SK-N-SH (cell line): Measurements from ENCODE around the gene ANKMY1. TPM values are rescaled to one million over a fixed set of nuclear protein-coding genes. Genes with fewer than 3 reads are reported as not detected.

Source experiments
- CTCF ChIA-PET: fragments of 300-600, 350-600 bp; formaldehyde crosslinking; extraction: SDS; loops from one replicate; lab custom pipeline; 2021; lab: Yijun Ruan, JAX
- POLR2A ChIA-PET: fragments of 350-600 bp; sonication (Branson Sonifier 250); formaldehyde crosslinking; extraction: SDS; loops from one replicate; lab custom pipeline; 2020; ENCODE audit warnings: antibody characterized with exemption, inconsistent platforms; lab: Yijun Ruan, JAX
- DNase-seq: peaks from one replicate; pipeline ENCODE4 v3.0.0; 2012
- H2AFZ ChIP-seq: fragments of 200-600 bp; sonication (generic); 2 replicates; pipeline ENCODE4 v1.8.1; 2016; ENCODE audit warnings: antibody characterized with exemption, mild to moderate bottlenecking, low read depth
- H3F3A ChIP-seq: fragments of 200-600 bp; sonication (generic); replicated peaks from 2 replicates; pipeline ENCODE3; 2016; ENCODE audit warnings: antibody characterized with exemption, mild to moderate bottlenecking; ENCODE audit not compliant: insufficient read depth
- H3K27ac ChIP-seq, 2 experiments: fragments of 200-500 bp in 1 of 2; fragments of 200-600 bp in 1 of 2; sonication (Bioruptor generic) in 1 of 2; sonication (generic), shearing (Covaris generic) in 1 of 2; 2 replicates each; pipeline versions ENCODE4 v1.5.1 to v1.6.1; 2014 to 2016; ENCODE audit warnings: low read depth in 2 of 2, inconsistent platforms in 1 of 2, low read length in 1 of 2, mild to moderate bottlenecking in 1 of 2, mixed read lengths in 1 of 2
- H3K27me3 ChIP-seq: fragments of 200-600 bp; sonication (generic), shearing (Covaris generic); 2 replicates; pipeline ENCODE4 v1.6.1; 2016; ENCODE audit warnings: mixed run types; ENCODE audit not compliant: insufficient read depth
- H3K36me3 ChIP-seq, 2 experiments: fragments of 200-500 bp in 1 of 2; fragments of 200-600 bp in 1 of 2; sonication (Bioruptor generic) in 1 of 2; sonication (generic) in 1 of 2; replicated peaks in 1 of 2; 2 replicates each; pipeline versions ENCODE3 to v1.5.1; 2014 to 2016; ENCODE audit warnings: low read length in 1 of 2, mild to moderate bottlenecking in 1 of 2; ENCODE audit not compliant: insufficient read depth in 2 of 2, control insufficient read depth in 1 of 2
- H3K4me1 ChIP-seq, 2 experiments: fragments of 200-500 bp in 1 of 2; fragments of 200-600 bp in 1 of 2; sonication (Bioruptor generic) in 1 of 2; sonication (generic), shearing (Covaris generic) in 1 of 2; 2 replicates each; pipeline versions ENCODE4 v1.5.1 to v1.6.1; 2014 to 2016; ENCODE audit warnings: low read depth in 1 of 2, low read length in 1 of 2, mixed run types in 1 of 2; ENCODE audit not compliant: insufficient read depth in 2 of 2, control insufficient read depth in 1 of 2
- H3K4me2 ChIP-seq: fragments of 200-600 bp; sonication (generic), shearing (Covaris generic); 2 replicates; pipeline ENCODE4 v1.6.1; 2017; ENCODE audit warnings: mixed run types
- H3K4me3 ChIP-seq, 2 experiments: fragments of 200-500 bp in 1 of 2; fragments of 200-600 bp in 1 of 2; sonication (Bioruptor generic) in 1 of 2; sonication (generic), shearing (Covaris generic) in 1 of 2; 2 replicates each; pipeline versions ENCODE4 v1.5.1 to v1.8.1; 2014 to 2016; ENCODE audit warnings: low read depth in 2 of 2, inconsistent platforms in 1 of 2, low read length in 1 of 2, mild to moderate bottlenecking in 1 of 2, mixed read lengths in 1 of 2, moderate library complexity in 1 of 2
- H3K79me2 ChIP-seq: fragments of 200-600 bp; sonication (generic); 2 replicates; pipeline ENCODE4 v1.8.1; 2017; ENCODE audit warnings: mild to moderate bottlenecking; ENCODE audit not compliant: insufficient read depth
- H3K9ac ChIP-seq: fragments of 200-600 bp; sonication (generic); 2 replicates; pipeline ENCODE4 v1.6.1; 2017; ENCODE audit warnings: mixed run types
- H3K9me2 ChIP-seq: fragments of 200-600 bp; sonication (generic); 2 replicates; pipeline ENCODE4 v1.6.1; 2017; ENCODE audit warnings: mixed run types
- H3K9me3 ChIP-seq: fragments of 200-600 bp; sonication (generic); 2 replicates; pipeline ENCODE4 v1.6.1; 2017; ENCODE audit warnings: mixed run types, mild to moderate bottlenecking, moderate library complexity
- H4K20me1 ChIP-seq: fragments of 200-600 bp; sonication (generic); 2 replicates; pipeline ENCODE4 v1.6.1; 2017; ENCODE audit warnings: mild to moderate bottlenecking, mixed run types; ENCODE audit not compliant: insufficient read depth
- CHD2 ChIP-seq: fragments of 150-350 bp; IDR thresholded peaks from 2 replicates; pipeline ENCODE4 v1.6.1; 2018; ENCODE audit warnings: low read length; ENCODE audit not compliant: partially characterized antibody
- CTCF ChIP-seq: fragments of 200-600 bp; sonication (generic); IDR thresholded peaks from 2 replicates; pipeline ENCODE4 v1.6.1; 2017; ENCODE audit warnings: antibody characterized with exemption, mild to moderate bottlenecking, moderate library complexity
- FOSL2 ChIP-seq: IDR thresholded peaks from 2 replicates; pipeline ENCODE4 v1.4.0; 2012; ENCODE audit warnings: low read depth, mild to moderate bottlenecking, moderate library complexity, borderline replicate concordance
- FOXJ3 ChIP-seq: sonication (generic); formaldehyde crosslinking; IDR thresholded peaks from 2 replicates; pipeline ENCODE4 v1.5.1; 2020; ENCODE audit warnings: mild to moderate bottlenecking, missing genetic modification reagents
- IRF3 ChIP-seq: fragments of 150-350 bp; IDR thresholded peaks from 2 replicates; pipeline ENCODE4 v1.6.1; 2016; ENCODE audit warnings: mild to moderate bottlenecking, low read depth, low read length
- JUND ChIP-seq: IDR thresholded peaks from 2 replicates; pipeline ENCODE4 v1.4.0; 2012
- MAX ChIP-seq: IDR thresholded peaks from 2 replicates; pipeline ENCODE4 v1.4.0; 2012; ENCODE audit warnings: low read depth
- NFIC ChIP-seq: IDR thresholded peaks from 2 replicates; pipeline ENCODE4 v1.4.0; 2012; ENCODE audit warnings: borderline replicate concordance
- RAD21 ChIP-seq: IDR thresholded peaks from 2 replicates; pipeline ENCODE4 v1.6.1; 2012; ENCODE audit warnings: mild to moderate bottlenecking, low read length
- RFX5 ChIP-seq: IDR thresholded peaks from 2 replicates; pipeline ENCODE4 v1.6.1; 2012; ENCODE audit warnings: mild to moderate bottlenecking, improper control_type of control experiment, low read length
- SMC3 ChIP-seq: IDR thresholded peaks from 2 replicates; pipeline ENCODE4 v1.6.1; 2012; ENCODE audit warnings: low read depth, low read length, improper control_type of control experiment
- USF2 ChIP-seq: fragments of 150-350 bp; IDR thresholded peaks from 2 replicates; pipeline ENCODE4 v1.6.1; 2017; ENCODE audit warnings: antibody characterized with exemption, low read length, low read depth, borderline replicate concordance
- YY1 ChIP-seq: IDR thresholded peaks from 2 replicates; pipeline ENCODE4 v1.4.0; 2012; ENCODE audit warnings: low read depth, mild to moderate bottlenecking
- WGBS: methylation state at CpG from one replicate; pipeline ENCODE4 v1.1.6; 2017; ENCODE audit warnings: low lambda C conversion rate; 5-methylcytosine and 5-hydroxymethylcytosine counted together
- polyA plus RNA-seq, 3 experiments: library from polyadenylated mRNA; depleted of rRNA; stranded (reverse); fragments of >200 nt; gene quantifications; 2 replicates each; pipeline ENCODE4 v1.2.3, GENCODE V29; 2012

ANKMY1 gene
- polyA plus RNA-seq, 1 of the 3 experiments (the other 2 are of a cell fraction): 12.1 TPM

- no peak for TF ChIP-seq USF2
- no peak for TF ChIP-seq RFX5
- TF ChIP-seq RAD21: no peak
- no peak for TF ChIP-seq NFIC
- TF ChIP-seq CHD2: no peak
- TF ChIP-seq SMC3: no peak
These were observed 30.5 kb downstream of the ANKMY1 start (continued) for GRCh38 chr2:240527153-240527750.

GRCh38 chr2:240526521-240526920, 31.3 kb downstream of the ANKMY1 start:
- peaks cover 15 to 34% of the 10 kb centered on the region in 2 experiments for H3K36me3 ChIP-seq
- H3K4me1 ChIP-seq: no peaks in the 10 kb centered on the region
- H2AFZ ChIP-seq: no peak overlapping the region
- no peak overlapping the region for H3K9ac ChIP-seq
- no peak overlapping the region; a peak in 1 of 4 replicates for H3K4me3 ChIP-seq
- H3K79me2 ChIP-seq: no peaks in the 10 kb centered on the region
- H4K20me1 ChIP-seq: no peaks in the 10 kb centered on the region
- no peaks in the 10 kb centered on the region for H3F3A ChIP-seq
- POLR2A ChIA-PET: no interaction called here
- H3K27me3 ChIP-seq: no peaks in the 10 kb centered on the region
- no peak overlapping the region for H3K27ac ChIP-seq
- CTCF ChIA-PET: interaction anchor here (1.3 kb wide), 1 partner anchor 12 kb away, joined by 4 read pairs; no protein-coding TSS in a partner anchor
- DNase-seq: no peak
- no peaks in the 10 kb centered on the region for H3K9me2 ChIP-seq
- 94% methylated on average over 3 of the region's 4 CpGs for WGBS
- no peak overlapping the region for H3K4me2 ChIP-seq
- H3K9me3 ChIP-seq: peaks cover 10% of the 10 kb centered on the region; the same call in 1 of the 2 replicates
- TF ChIP-seq FOSL2: no peak
- TF ChIP-seq MAX: no peak
- no peak for TF ChIP-seq RFX5
- TF ChIP-seq FOXJ3 (CRISPR knock-in tag): no peak
- no peak for TF ChIP-seq CTCF
- no peak for TF ChIP-seq IRF3
- no peak for TF ChIP-seq YY1
- no peak for TF ChIP-seq NFIC
- TF ChIP-seq USF2: no peak
- no peak for TF ChIP-seq JUND
